D721Med (cell line): ENCODE measurements around the gene PIM1.

Experiments
- DNase-seq: peaks from one replicate; pipeline ENCODE4 v3.0.0; 2011; ENCODE audit warnings: low spot score; ENCODE audit not compliant: insufficient read length
- FAIRE-seq: peaks from 2 replicates; lab custom pipeline; 2011; peaks lifted over from hg19 to GRCh38; lab: Jason Lieb, UNC
- CTCF ChIP-seq: IDR thresholded peaks from 2 replicates; pipeline ENCODE4 v1.5.1; 2012; ENCODE audit warnings: mild to moderate bottlenecking, control low read depth; ENCODE audit not compliant: insufficient read depth; ENCODE audit errors: missing control alignments

The PIM1 gene

GRCh38 chr6:37209461-37210205 is 39.7 kb downstream of the PIM1 start:
- no peak for TF ChIP-seq CTCF
- DNase-seq (no peak), FAIRE-seq (no peak)

- peak; percentile 29 for FAIRE-seq
- peak; percentile 98 for TF ChIP-seq CTCF
- peak; percentile 53 for DNase-seq
These were observed 40.5 kb downstream of the PIM1 start for GRCh38 chr6:37210313-37210968.

- no peak for FAIRE-seq
- TF ChIP-seq CTCF, result no peak
- no peak for DNase-seq
These were observed 42.3 kb downstream of the PIM1 start for GRCh38 chr6:37212268-37212667.

GRCh38 chr6:37218061-37218460 is 48.1 kb downstream of the PIM1 start:
- FAIRE-seq, result no peak
- TF ChIP-seq CTCF, result no peak
- no peak for DNase-seq

GRCh38 chr6:37218511-37218910 is 48.6 kb downstream of the PIM1 start:
- DNase-seq (no peak), FAIRE-seq (no peak)
- no peak for TF ChIP-seq CTCF

- no peak for TF ChIP-seq CTCF
- DNase-seq, result no peak
- no peak for FAIRE-seq
These were observed 51.7 kb downstream of the PIM1 start for GRCh38 chr6:37221585-37222124.
